ENCODE measurements around the gene AK5.

The AK5 gene

DNA sequence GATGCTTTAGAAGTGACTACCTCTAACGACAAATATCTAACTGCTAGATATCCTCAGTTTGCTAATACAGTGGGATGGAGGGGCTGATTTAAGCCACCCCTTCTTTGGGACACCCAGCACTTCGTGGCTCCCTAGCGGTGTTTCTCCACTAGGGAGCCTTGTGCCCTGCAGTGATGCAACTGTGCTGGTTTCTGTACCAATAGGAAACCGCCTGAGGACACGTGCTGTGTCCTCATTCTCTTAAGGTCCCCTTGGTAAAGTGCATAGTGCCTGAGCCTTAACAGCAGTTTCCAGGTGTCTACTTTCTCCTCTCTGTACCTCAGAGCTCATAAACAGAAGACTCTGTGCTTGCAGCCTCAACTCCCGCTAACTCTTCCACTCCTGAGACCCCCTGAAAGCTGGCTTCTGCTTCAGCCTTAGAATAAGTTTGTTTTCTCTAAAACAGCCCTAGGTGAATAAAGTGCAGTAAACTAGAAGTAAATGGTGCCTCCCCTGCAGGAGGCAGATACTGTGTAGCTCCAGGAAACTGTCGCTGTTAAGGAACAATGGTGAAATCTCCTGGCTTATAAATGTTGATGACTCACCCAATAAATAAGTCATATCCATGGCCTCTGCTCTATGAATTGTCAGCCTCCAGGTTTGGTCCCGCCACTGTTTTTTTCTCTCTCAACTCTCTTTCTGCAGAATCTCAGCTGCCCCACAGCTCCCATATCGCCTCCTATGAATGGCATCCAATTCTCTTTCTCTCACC lies 130.4 kb downstream of the AK5 start:
- ATAC-seq (ENCODE audit: low read depth) = peak; percentile 94
- H3K4me3 ChIP-seq (ENCODE audit: severe bottlenecking) = no peak overlapping the region

DNA sequence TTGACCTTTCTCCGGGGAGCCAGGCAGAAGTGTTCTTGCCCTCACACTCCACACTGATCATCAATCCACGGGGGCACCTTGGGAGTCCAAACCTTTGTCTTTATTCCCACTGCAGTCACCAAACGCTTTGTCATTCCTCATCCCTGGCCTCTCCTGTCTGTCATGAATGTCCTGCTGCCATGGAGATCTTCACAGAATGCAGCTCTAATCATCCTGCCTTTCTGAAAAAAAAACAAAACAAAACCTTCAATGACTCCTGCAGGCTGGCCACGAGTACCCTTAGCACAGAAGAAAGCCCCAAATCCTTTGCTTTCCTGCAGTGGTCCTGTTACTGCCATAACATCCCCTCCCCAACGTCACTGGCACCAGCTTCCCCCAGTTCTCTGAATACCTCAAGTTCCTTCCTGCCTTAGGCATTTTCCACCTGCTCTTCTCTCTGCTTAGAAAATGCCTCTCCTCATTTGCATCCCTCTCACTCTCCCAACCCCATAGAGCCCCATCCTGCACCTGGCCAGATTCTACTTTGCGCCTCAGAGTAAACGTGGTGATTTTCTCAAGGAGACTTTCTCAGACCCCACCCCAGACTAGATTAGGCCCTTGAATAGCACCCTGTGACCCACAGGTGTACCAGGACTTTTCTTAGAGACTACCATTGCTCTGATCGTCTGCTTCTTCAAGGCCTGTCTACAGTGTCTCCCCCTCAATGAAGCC lies 131.2 kb downstream of the AK5 start:
- no peaks in the 10 kb centered on the region for H3K9me3 ChIP-seq (ENCODE audit: severe bottlenecking)
- ATAC-seq (ENCODE audit: low read depth) (no peak), DNase-seq (ENCODE audit: low spot score) (no peak)
- H3K27me3 ChIP-seq (ENCODE audit: insufficient read depth, poor library complexity, severe bottlenecking) = no peaks in the 10 kb centered on the region
- H3K36me3 ChIP-seq (ENCODE audit: low read depth) = no peaks in the 10 kb centered on the region
- no peak for TF ChIP-seq CTCF (IDR thresholded peaks at IDR 0.05; ENCODE audit: poor library complexity, severe bottlenecking)
- no peak overlapping the region for H3K4me3 ChIP-seq (ENCODE audit: severe bottlenecking)
- H3K27ac ChIP-seq (ENCODE audit: poor library complexity, severe bottlenecking) = no peak overlapping the region
- no peaks in the 10 kb centered on the region for H3K4me1 ChIP-seq (ENCODE audit: insufficient read depth, poor library complexity, severe bottlenecking)

More for the DNA sequence above, 130.4 kb downstream of the AK5 start:
- H3K9me3 ChIP-seq (ENCODE audit: severe bottlenecking) = no peaks in the 10 kb centered on the region
- no peaks in the 10 kb centered on the region for H3K36me3 ChIP-seq (ENCODE audit: low read depth)
- no peak overlapping the region for H3K27ac ChIP-seq (ENCODE audit: poor library complexity, severe bottlenecking)
- H3K4me1 ChIP-seq (ENCODE audit: insufficient read depth, poor library complexity, severe bottlenecking) = no peaks in the 10 kb centered on the region
- no peak for DNase-seq (ENCODE audit: low spot score)
- H3K27me3 ChIP-seq (ENCODE audit: insufficient read depth, poor library complexity, severe bottlenecking) = no peaks in the 10 kb centered on the region
- TF ChIP-seq CTCF (IDR thresholded peaks at IDR 0.05; ENCODE audit: poor library complexity, severe bottlenecking) = no peak

- Histone ChIP-seq H3K27me3 (ENCODE audit: insufficient read depth, poor library complexity, severe bottlenecking) (no peaks in the 10 kb centered on the region), H3K36me3 (ENCODE audit: low read depth) (no peaks in the 10 kb centered on the region), H3K27ac (ENCODE audit: poor library complexity, severe bottlenecking) (no peak overlapping the region), H3K9me3 (ENCODE audit: severe bottlenecking) (no peaks in the 10 kb centered on the region), H3K4me1 (ENCODE audit: insufficient read depth, poor library complexity, severe bottlenecking) (no peaks in the 10 kb centered on the region), H3K4me3 (ENCODE audit: severe bottlenecking) (no peak overlapping the region)
- TF ChIP-seq CTCF (IDR thresholded peaks at IDR 0.05; ENCODE audit: poor library complexity, severe bottlenecking) = no peak
- DNase-seq (ENCODE audit: low spot score) = no peak
- ATAC-seq (ENCODE audit: low read depth) = no peak
Observed at GRCh38 chr1:77413541-77414335, 131.9 kb downstream of the AK5 start.

GRCh38 chr1:77415579-77415978 lies 133.8 kb downstream of the AK5 start:
- DNase-seq (ENCODE audit: low spot score) (no peak), ATAC-seq (ENCODE audit: low read depth) (no peak)
- Histone ChIP-seq H3K4me3 (ENCODE audit: severe bottlenecking) (no peak overlapping the region), H3K27ac (ENCODE audit: poor library complexity, severe bottlenecking) (no peak overlapping the region), H3K36me3 (ENCODE audit: low read depth) (no peaks in the 10 kb centered on the region), H3K9me3 (ENCODE audit: severe bottlenecking) (no peaks in the 10 kb centered on the region), H3K27me3 (ENCODE audit: insufficient read depth, poor library complexity, severe bottlenecking) (no peaks in the 10 kb centered on the region), H3K4me1 (ENCODE audit: insufficient read depth, poor library complexity, severe bottlenecking) (no peaks in the 10 kb centered on the region)
- no peak for TF ChIP-seq CTCF (IDR thresholded peaks at IDR 0.05; ENCODE audit: poor library complexity, severe bottlenecking)

Measured in RWPE2 (cell line).